Sigmoid colon (tissue), 7 donors: ENCODE data around the gene NLRC5. TPM values are rescaled to one million over a fixed set of nuclear protein-coding genes. Genes with fewer than 3 reads are reported as not detected.

Experiments
- DNase-seq: peaks from one replicate; pipeline ENCODE4 v3.0.0-alpha.2; 2019
- H3K27ac ChIP-seq, 4 donors: fragments of 200-600 bp; sonication (generic); one replicate each; pipeline ENCODE4 v1.5.1; 2016 to 2019; ENCODE audit warnings: mild to moderate bottlenecking in 1 of 4
- H3K27me3 ChIP-seq, 3 donors: fragments of 200-600 bp; sonication (generic); one replicate each; pipeline ENCODE4 v1.5.1; 2019; ENCODE audit warnings: mild to moderate bottlenecking in 1 of 3
- H3K36me3 ChIP-seq, 4 donors: fragments of 200-600 bp; sonication (generic); one replicate each; pipeline ENCODE4 v1.5.1; 2016 to 2019
- H3K4me1 ChIP-seq, 4 donors: fragments of 200-600 bp; sonication (generic); one replicate each; pipeline ENCODE4 v1.5.1; 2017 to 2019
- H3K4me3 ChIP-seq, 4 donors: fragments of 200-600 bp; sonication (generic); one replicate each; pipeline ENCODE4 v1.5.1; 2017 to 2019; ENCODE audit warnings: mild to moderate bottlenecking in 2 of 4, moderate library complexity in 1 of 4
- H3K9me3 ChIP-seq, 4 donors: fragments of 200-600 bp in 3 of 4; sonication (generic) in 3 of 4; one replicate each; pipeline versions ENCODE4 v1.5.1 to v1.6.1; 2013 to 2019
- CTCF ChIP-seq, 4 experiments: fragments of 450-650 bp in 3 of 4; fragments of 200-600 bp in 1 of 4; IDR thresholded peaks; one replicate each; pipeline ENCODE4 v1.5.1; 2016 to 2019; ENCODE audit warnings: antibody characterized with exemption in 4 of 4, mild to moderate bottlenecking in 3 of 4, moderate library complexity in 2 of 4
- EP300 ChIP-seq, 4 donors: sonication (generic); formaldehyde crosslinking; IDR thresholded peaks; one replicate each; pipeline ENCODE4 v1.6.1; 2017; ENCODE audit warnings: antibody characterized with exemption in 4 of 4
- POLR2A ChIP-seq, 2 donors: fragments of 450-650 bp; IDR thresholded peaks; one replicate each; pipeline ENCODE4 v1.6.1; 2016; ENCODE audit warnings: antibody characterized with exemption in 2 of 2, mild to moderate bottlenecking in 2 of 2, moderate library complexity in 2 of 2
- POLR2AphosphoS5 ChIP-seq, 4 donors: sonication (generic); formaldehyde crosslinking; IDR thresholded peaks; one replicate each; pipeline ENCODE4 v1.6.1; 2017; ENCODE audit warnings: antibody characterized with exemption in 4 of 4
- WGBS, 2 donors: extraction: QIAGEN DNeasy Blood & Tissue Kit; methylation state at CpG; one replicate each; pipeline ENCODE4 v1.1.7; 2013; 5-methylcytosine and 5-hydroxymethylcytosine counted together
- intact Hi-C: fragments of 100-400 bp; cut with DNase I; formaldehyde crosslinking; loops from one replicate; pipeline ENCODE4 v1.15.1; 2023
- polyA plus RNA-seq, 3 donors: library from polyadenylated mRNA; stranded (reverse); fragments of 200-250 nt; gene quantifications; one replicate each; pipeline ENCODE4 v1.2.3, GENCODE V29; 2013
- total RNA-seq, 4 donors: library from RNA; depleted of rRNA; stranded (reverse); fragments of >200 nt; gene quantifications; one replicate each; pipeline ENCODE4 v1.1.0, GENCODE V29; 2016
- donor health status: healthy with polysubstance abuse.
- donor health status: Bipolar disorder and iron deficiency.
- donor health status: healthy.

The NLRC5 gene
- total and polyA plus RNA-seq, 7 donors: 9.5 to 119 (median 19.5) TPM

- TF ChIP-seq POLR2A (IDR thresholded peaks at IDR 0.05): no peak
- TF ChIP-seq POLR2AphosphoS5 (IDR thresholded peaks at IDR 0.05): no peak
- no peak for TF ChIP-seq CTCF (IDR thresholded peaks at IDR 0.05)
- no peak for TF ChIP-seq EP300 (IDR thresholded peaks at IDR 0.05)
- H3K4me3 ChIP-seq: no peak overlapping the region
- WGBS, 2 donors: 87 to 92% methylated on average over 7 of the region's 7 CpGs
These were observed 38.9 kb upstream of the NLRC5 start for GRCh38 chr16:56950455-56950854.

GRCh38 chr16:56950881-56951771 is 38.2 kb upstream of the NLRC5 start:
- H3K4me1 ChIP-seq: no peaks in the 10 kb centered on the region
- peak; percentile 75 for DNase-seq
- no peaks in the 10 kb centered on the region for H3K27me3 ChIP-seq
- no peak overlapping the region for H3K27ac ChIP-seq
- TF ChIP-seq EP300 (IDR thresholded peaks at IDR 0.05): no peak
- TF ChIP-seq CTCF (IDR thresholded peaks at IDR 0.05): peak in 3 of 4 experiments; percentile 17 to 25 (median 18)
- 57 to 64% methylated on average over 15 of the region's 15 CpGs for WGBS, 2 donors
- H3K4me3 ChIP-seq: no peak overlapping the region
- H3K9me3 ChIP-seq: no peaks in the 10 kb centered on the region
- intact Hi-C loops: no loop called here
- peaks cover 0 to 13% (median 0%) of the 10 kb centered on the region in 4 donors for H3K36me3 ChIP-seq

More at GRCh38 chr16:56950455-56950854, 38.9 kb upstream of the NLRC5 start:
- Histone ChIP-seq H3K27ac (no peak overlapping the region), H3K36me3 (peaks cover under 1 to 20% (median 2%) of the 10 kb centered on the region in 4 donors), H3K27me3 (no peaks in the 10 kb centered on the region), H3K9me3 (no peaks in the 10 kb centered on the region), H3K4me1 (no peaks in the 10 kb centered on the region)
- intact Hi-C loops: no loop called here
- DNase-seq: peak; percentile 35

GRCh38 chr16:56953006-56953405 is 36.4 kb upstream of the NLRC5 start:
- Histone ChIP-seq H3K9me3 (no peaks in the 10 kb centered on the region), H3K4me1 (no peaks in the 10 kb centered on the region), H3K4me3 (no peak overlapping the region), H3K27me3 (no peaks in the 10 kb centered on the region), H3K27ac (no peak overlapping the region), H3K36me3 (peaks cover 0 to 3% (median 0%) of the 10 kb centered on the region in 4 donors)
- 76 to 92% methylated on average over 6 of the region's 6 CpGs for WGBS, 2 donors
- TF ChIP-seq CTCF (IDR thresholded peaks at IDR 0.05) (no peak), EP300 (IDR thresholded peaks at IDR 0.05) (no peak), POLR2AphosphoS5 (IDR thresholded peaks at IDR 0.05) (no peak), POLR2A (IDR thresholded peaks at IDR 0.05) (no peak)
- intact Hi-C loops: no loop called here
- DNase-seq: peak; percentile 39

- DNase-seq: no peak
- Histone ChIP-seq H3K4me3 (no peak overlapping the region), H3K9me3 (no peaks in the 10 kb centered on the region), H3K36me3 (no peaks in the 10 kb centered on the region), H3K27me3 (no peaks in the 10 kb centered on the region), H3K4me1 (no peaks in the 10 kb centered on the region), H3K27ac (no peak overlapping the region)
- TF ChIP-seq POLR2A (IDR thresholded peaks at IDR 0.05): no peak
- no peak for TF ChIP-seq POLR2AphosphoS5 (IDR thresholded peaks at IDR 0.05)
- no peak for TF ChIP-seq CTCF (IDR thresholded peaks at IDR 0.05)
- TF ChIP-seq EP300 (IDR thresholded peaks at IDR 0.05): no peak
- WGBS, 2 donors: 87 to 94% methylated on average over 4 of the region's 4 CpGs
- intact Hi-C loops: no loop called here
These were observed 33.3 kb upstream of the NLRC5 start for GRCh38 chr16:56956076-56956475.
